H9 (cell line): ENCODE measurements around the gene PTPN12. TPM values are rescaled to one million over a fixed set of nuclear protein-coding genes. Genes with fewer than 3 reads are reported as not detected.
A peak's percentile ranks its signal among the peaks of the same experiment; 100 is the strongest.

Experiments used
- DNase-seq: peaks from one replicate; pipeline ENCODE4 v3.0.0-alpha.2; 2017
- H2AFZ ChIP-seq: one replicate; pipeline ENCODE4 v1.6.1; 2013; ENCODE audit warnings: mild to moderate bottlenecking, low read length, control low read depth, moderate library complexity
- H2AK5ac ChIP-seq: 2 replicates; pipeline ENCODE4 v1.6.1; 2013; ENCODE audit warnings: low read length, control low read depth, mixed read lengths; ENCODE audit not compliant: insufficient read length
- H2BK120ac ChIP-seq: one replicate; pipeline ENCODE4 v1.6.1; 2013; ENCODE audit warnings: low read depth, mild to moderate bottlenecking, low read length, control low read depth, inconsistent platforms; ENCODE audit not compliant: poor library complexity, severe bottlenecking
- H2BK12ac ChIP-seq: 2 replicates; pipeline ENCODE4 v1.6.1; 2013; ENCODE audit warnings: low read length, control low read depth, mixed read lengths, low read depth; ENCODE audit not compliant: insufficient read length
- H2BK15ac ChIP-seq: 2 replicates; pipeline ENCODE4 v1.6.1; 2013; ENCODE audit warnings: low read depth, low read length, control low read depth
- H2BK20ac ChIP-seq: one replicate; pipeline ENCODE4 v1.6.1; 2013; ENCODE audit warnings: low read depth, mild to moderate bottlenecking, low read length, control low read depth, inconsistent platforms; ENCODE audit not compliant: poor library complexity, severe bottlenecking
- H2BK5ac ChIP-seq: 2 replicates; pipeline ENCODE4 v1.6.1; 2013; ENCODE audit warnings: low read length, control low read depth, mixed read lengths; ENCODE audit not compliant: insufficient read length
- H3K14ac ChIP-seq: 2 replicates; pipeline ENCODE4 v1.6.1; 2013; ENCODE audit warnings: low read length, control low read depth; ENCODE audit not compliant: insufficient read depth
- H3K18ac ChIP-seq: 2 replicates; pipeline ENCODE4 v1.6.1; 2013; ENCODE audit warnings: low read depth, mild to moderate bottlenecking, mixed read lengths, low read length, control low read depth; ENCODE audit not compliant: insufficient read length
- H3K23ac ChIP-seq: 2 replicates; pipeline ENCODE4 v1.6.1; 2013; ENCODE audit warnings: low read length, control low read depth, mixed read lengths, low read depth; ENCODE audit not compliant: insufficient read length
- H3K23me2 ChIP-seq: 2 replicates; pipeline ENCODE4 v1.6.1; 2013; ENCODE audit warnings: low read depth, mild to moderate bottlenecking, mixed read lengths, low read length, control low read depth; ENCODE audit not compliant: insufficient read length, poor library complexity, severe bottlenecking
- H3K27ac ChIP-seq: 2 replicates; pipeline ENCODE4 v1.5.1; 2013; ENCODE audit warnings: low read length, control low read depth, mixed read lengths, low read depth; ENCODE audit not compliant: insufficient read length
- H3K27me3 ChIP-seq: 2 replicates; pipeline ENCODE4 v1.6.1; 2013; ENCODE audit warnings: low read length, control low read depth, inconsistent platforms; ENCODE audit not compliant: insufficient read depth
- H3K4ac ChIP-seq: 2 replicates; pipeline ENCODE4 v1.6.1; 2013; ENCODE audit warnings: low read depth, mild to moderate bottlenecking, control low read depth, inconsistent platforms, low read length, moderate library complexity
- H3K4me1 ChIP-seq: 2 replicates; pipeline ENCODE4 v1.6.1; 2013; ENCODE audit warnings: low read length, control low read depth, inconsistent platforms; ENCODE audit not compliant: insufficient read depth
- H3K4me2 ChIP-seq: 2 replicates; pipeline ENCODE4 v1.6.1; 2013; ENCODE audit warnings: low read length, control low read depth, mixed read lengths; ENCODE audit not compliant: insufficient read length, insufficient read depth
- H3K56ac ChIP-seq: 2 replicates; pipeline ENCODE4 v1.6.1; 2013; ENCODE audit warnings: low read depth, mild to moderate bottlenecking, mixed read lengths, low read length, control low read depth; ENCODE audit not compliant: insufficient read length
- H3K79me1 ChIP-seq: 2 replicates; pipeline ENCODE4 v1.6.1; 2013; ENCODE audit warnings: low read depth, mild to moderate bottlenecking, moderate library complexity, low read length, control low read depth, inconsistent platforms; ENCODE audit not compliant: insufficient read depth, poor library complexity, severe bottlenecking
- H3K79me2 ChIP-seq: 2 replicates; pipeline ENCODE4 v1.6.1; 2013; ENCODE audit warnings: low read length, control low read depth, inconsistent platforms; ENCODE audit not compliant: insufficient read depth
- H3K9ac ChIP-seq: 2 replicates; pipeline ENCODE4 v1.6.1; 2013; ENCODE audit warnings: low read length, control low read depth, mixed read lengths; ENCODE audit not compliant: insufficient read length; ENCODE audit errors: extremely low read depth
- H3K9me3 ChIP-seq: one replicate; pipeline ENCODE4 v1.6.1; 2013; ENCODE audit warnings: low read depth, low read length, inconsistent platforms; ENCODE audit not compliant: control insufficient read depth
- H3T11ph ChIP-seq: one replicate; pipeline ENCODE4 v1.6.1; 2013; ENCODE audit warnings: mild to moderate bottlenecking, low read length, control low read depth, inconsistent platforms
- H4K20me1 ChIP-seq: one replicate; pipeline ENCODE4 v1.6.1; 2013; ENCODE audit not compliant: control insufficient read depth, insufficient read length, insufficient read depth
- H4K5ac ChIP-seq: 2 replicates; pipeline ENCODE4 v1.6.1; 2013; ENCODE audit warnings: low read depth, mild to moderate bottlenecking, mixed read lengths, low read length, control low read depth; ENCODE audit not compliant: insufficient read length
- H4K8ac ChIP-seq: replicated peaks from 2 replicates; pipeline ENCODE4 v1.6.1; 2013; ENCODE audit warnings: low read length, control low read depth, mixed read lengths, low read depth; ENCODE audit not compliant: insufficient read length
- H4K91ac ChIP-seq: 2 replicates; pipeline ENCODE4 v1.6.1; 2013; ENCODE audit warnings: low read depth, mild to moderate bottlenecking, moderate library complexity, mixed read lengths, low read length, control low read depth; ENCODE audit not compliant: insufficient read length
- H3K27ac Mint-ChIP-seq, 3 experiments: 2 replicates in 2 of 3; 3 replicates in 1 of 3; pipeline ENCODE4 v1.8.0; 2020 to 2021; ENCODE audit warnings: mixed read lengths in 3 of 3, mild to moderate bottlenecking in 1 of 3, moderate library complexity in 1 of 3
- H3K27me3 Mint-ChIP-seq: 2 replicates; pipeline ENCODE4 v1.8.0; 2021; ENCODE audit warnings: low read depth, mild to moderate bottlenecking, moderate library complexity, mixed read lengths
- H3K36me3 Mint-ChIP-seq, 3 experiments: 2 replicates in 2 of 3; 3 replicates in 1 of 3; pipeline ENCODE4 v1.8.0; 2020 to 2021; ENCODE audit warnings: low read depth in 3 of 3, mixed read lengths in 3 of 3; ENCODE audit not compliant: insufficient read depth in 1 of 3
- H3K4me1 Mint-ChIP-seq, 2 experiments: 2 replicates each; pipeline ENCODE4 v1.8.0; 2020; ENCODE audit warnings: mixed read lengths in 2 of 2
- H3K4me3 Mint-ChIP-seq, 2 experiments: 2 replicates in 1 of 2; 3 replicates in 1 of 2; pipeline ENCODE4 v1.8.0; 2020 to 2021; ENCODE audit warnings: mild to moderate bottlenecking in 2 of 2, mixed read lengths in 2 of 2, moderate library complexity in 1 of 2
- H3K9me3 Mint-ChIP-seq, 2 experiments: 2 replicates in 1 of 2; 3 replicates in 1 of 2; pipeline ENCODE4 v1.8.0; 2020; ENCODE audit warnings: mild to moderate bottlenecking in 2 of 2, mixed read lengths in 2 of 2, moderate library complexity in 1 of 2
- WGBS: extraction: QIAGEN DNeasy Blood & Tissue Kit; methylation state at CpG from one replicate; pipeline ENCODE4 v1.1.7; 2013; ENCODE audit warnings: missing lambda C conversion rate, low lambda C conversion rate, mixed read lengths; ENCODE audit not compliant: insufficient read length; ENCODE audit errors: extremely low coverage; 5-methylcytosine and 5-hydroxymethylcytosine counted together
- total RNA-seq: library from RNA; stranded (reverse); gene quantifications from 2 replicates; pipeline ENCODE4 v1.2.1, GENCODE V29; 2021
- TF ChIP-seq, protein P1 (sequence below): fragments of 200-600 bp; sonication (generic); conservative IDR thresholded peaks from 3 replicates; pipeline ENCODE4 v1.8.0; 2021; ENCODE audit warnings: antibody characterized with exemption, mild to moderate bottlenecking

Gene PTPN12
- total RNA-seq, 1 experiment from 2014 or later: 128 TPM

DNA sequence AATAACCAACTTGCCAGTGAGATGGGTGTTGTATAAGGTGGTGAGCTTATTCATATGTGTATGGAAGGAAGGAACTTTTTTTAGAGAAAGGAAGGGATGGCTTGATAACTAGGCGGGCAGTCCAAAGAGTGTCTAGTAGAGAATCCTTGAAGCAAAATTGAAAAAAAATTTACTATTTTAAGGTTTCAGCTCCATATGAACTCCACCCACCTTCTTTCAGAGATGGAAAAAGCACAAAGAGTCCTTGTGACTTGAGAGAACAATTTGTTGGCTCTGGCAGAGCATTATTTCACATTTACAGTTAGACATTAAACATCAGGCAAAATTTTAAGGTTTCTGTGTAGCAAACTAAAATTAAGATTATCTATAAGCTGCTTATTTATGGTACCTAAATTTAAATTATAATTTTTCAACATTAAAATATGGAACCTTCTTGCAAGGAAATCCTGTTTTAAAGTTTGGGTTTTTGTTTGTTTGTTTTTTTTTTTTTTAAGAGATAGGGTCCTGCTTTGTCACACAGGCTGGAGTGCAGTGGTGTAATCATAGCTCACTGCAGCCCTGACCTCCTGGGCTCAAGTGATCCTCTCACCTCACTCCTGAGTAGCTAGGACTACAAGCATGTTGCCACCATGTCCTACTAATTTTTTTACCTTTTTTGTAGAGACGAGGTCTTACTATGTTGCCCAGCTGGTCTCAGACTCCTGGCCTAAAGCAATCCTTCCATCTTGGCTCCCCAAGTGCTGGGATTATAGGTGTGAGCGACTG is 12.2 kb downstream of the PTPN12 start:
- peak overlapping the region in 1 of 3 experiments; percentile 0; a peak in 1 of 7 replicates for H3K27ac Mint-ChIP-seq
- Histone ChIP-seq H3K27me3 (no peaks in the 10 kb centered on the region), H4K5ac (no peak overlapping the region), H3K79me2 (peaks cover 61% of the 10 kb centered on the region), H2BK12ac (no peak overlapping the region), H4K91ac (no peak overlapping the region), H3K9me3 (no peaks in the 10 kb centered on the region), H2AFZ (no peak overlapping the region), H2BK5ac (no peak overlapping the region), H4K20me1 (no peaks in the 10 kb centered on the region), H3K56ac (no peak overlapping the region), H4K8ac (no peak overlapping the region), H3K4me1 (peaks cover 6% of the 10 kb centered on the region; the same call in 1 of the 2 replicates), H3K9ac (no peak overlapping the region), H3T11ph (no peak overlapping the region), H2AK5ac (no peak overlapping the region), H3K18ac (no peak overlapping the region), H3K23ac (no peak overlapping the region), H3K14ac (no peak overlapping the region), H3K79me1 (peaks cover 5% of the 10 kb centered on the region), H2BK20ac (no peak overlapping the region), H2BK15ac (no peak overlapping the region), H3K4me2 (no peak overlapping the region), H3K23me2 (no peaks in the 10 kb centered on the region), H3K27ac (no peak overlapping the region), H2BK120ac (no peak overlapping the region), H3K4ac (no peak overlapping the region)
- H3K27me3 Mint-ChIP-seq: no peaks in the 10 kb centered on the region
- H3K4me3 Mint-ChIP-seq: no peak overlapping the region
- no peaks in the 10 kb centered on the region for H3K9me3 Mint-ChIP-seq
- WGBS: no CpG with 5 or more reads among the region's 3 CpGs
- H3K4me1 Mint-ChIP-seq: peaks cover 41 to 53% of the 10 kb centered on the region in 2 experiments
- TF ChIP-seq, protein P1, sequence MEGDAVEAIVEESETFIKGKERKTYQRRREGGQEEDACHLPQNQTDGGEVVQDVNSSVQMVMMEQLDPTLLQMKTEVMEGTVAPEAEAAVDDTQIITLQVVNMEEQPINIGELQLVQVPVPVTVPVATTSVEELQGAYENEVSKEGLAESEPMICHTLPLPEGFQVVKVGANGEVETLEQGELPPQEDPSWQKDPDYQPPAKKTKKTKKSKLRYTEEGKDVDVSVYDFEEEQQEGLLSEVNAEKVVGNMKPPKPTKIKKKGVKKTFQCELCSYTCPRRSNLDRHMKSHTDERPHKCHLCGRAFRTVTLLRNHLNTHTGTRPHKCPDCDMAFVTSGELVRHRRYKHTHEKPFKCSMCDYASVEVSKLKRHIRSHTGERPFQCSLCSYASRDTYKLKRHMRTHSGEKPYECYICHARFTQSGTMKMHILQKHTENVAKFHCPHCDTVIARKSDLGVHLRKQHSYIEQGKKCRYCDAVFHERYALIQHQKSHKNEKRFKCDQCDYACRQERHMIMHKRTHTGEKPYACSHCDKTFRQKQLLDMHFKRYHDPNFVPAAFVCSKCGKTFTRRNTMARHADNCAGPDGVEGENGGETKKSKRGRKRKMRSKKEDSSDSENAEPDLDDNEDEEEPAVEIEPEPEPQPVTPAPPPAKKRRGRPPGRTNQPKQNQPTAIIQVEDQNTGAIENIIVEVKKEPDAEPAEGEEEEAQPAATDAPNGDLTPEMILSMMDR: no peak
- no peak for DNase-seq
- peaks cover under 1 to 8% (median 5%) of the 10 kb centered on the region in 3 experiments; a peak in 5 of 7 replicates for H3K36me3 Mint-ChIP-seq
